GM11168 (cell line): ENCODE measurements around the gene COPS2.
"Not testable (repeated sequence)": the region's sequence is repeated elsewhere in the genome, so short reads cannot be mapped to it uniquely, and the experiment has no call there.

ENCODE experiments used
- in situ Hi-C: fragments of 300-500 bp; cut with MboI; formaldehyde crosslinking; loops from one replicate; pipeline ENCODE4 v1.12.0; 2022; ENCODE audit warnings: low sequenced_read_pairs; ENCODE audit not compliant: unreplicated experiment

The COPS2 gene

DNA sequence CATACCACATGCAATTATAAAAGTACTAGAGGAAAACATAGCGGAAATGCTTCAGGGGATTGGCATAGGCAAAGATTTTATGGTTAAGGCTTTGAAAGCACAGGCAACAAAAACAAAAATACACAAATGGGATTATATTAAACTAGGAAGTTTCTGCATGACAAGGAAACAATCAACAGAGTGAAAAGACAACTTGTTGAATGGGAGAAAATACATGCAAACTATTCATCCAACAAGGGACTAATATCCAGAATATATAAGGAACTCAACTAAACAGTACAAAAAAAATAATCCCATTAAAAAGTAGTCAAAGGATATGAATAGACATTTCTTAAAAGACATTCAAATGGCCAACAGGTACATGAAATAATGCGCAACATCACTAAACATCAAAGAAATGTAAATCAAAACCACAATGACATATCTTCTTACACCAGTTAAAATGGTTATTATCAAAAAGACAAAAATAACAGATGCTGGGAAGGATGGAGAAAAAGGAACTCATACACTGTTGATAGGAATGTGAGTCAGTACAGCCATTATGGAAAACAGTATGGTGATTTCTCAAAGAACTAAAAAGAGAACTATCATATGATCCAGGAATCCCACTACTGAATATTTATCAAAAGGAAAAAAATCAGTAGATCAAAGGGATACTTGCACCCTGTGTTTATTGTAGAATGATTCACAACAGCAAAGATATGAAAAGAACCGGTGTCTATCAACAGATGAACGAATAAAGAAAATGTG, 39.1 kb downstream of the COPS2 start:
- in situ Hi-C loops = loop anchor here (10.0 to 25.0 kb wide), 2 partner anchors 254 to 521 kb away; no protein-coding TSS in a partner anchor

DNA sequence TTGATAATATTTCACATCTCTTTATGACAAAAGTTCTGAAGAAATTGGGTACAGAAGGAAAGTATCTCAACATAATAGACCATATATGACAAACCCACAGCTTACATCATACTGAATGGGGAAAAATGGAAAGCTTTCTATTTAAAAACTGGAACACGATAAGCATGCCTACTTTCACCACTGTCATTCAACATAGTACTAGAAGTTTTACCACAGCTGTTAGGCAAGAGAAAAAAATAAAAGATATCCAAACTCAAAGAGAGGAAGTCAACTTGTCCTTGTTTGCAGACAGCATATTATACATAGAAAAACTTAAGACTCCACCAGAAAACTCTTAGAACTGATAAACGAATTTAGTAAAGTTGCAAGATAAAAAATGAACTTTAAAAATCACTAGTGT, 40.3 kb downstream of the COPS2 start:
- in situ Hi-C loops = loop anchor here (10.0 to 25.0 kb wide), 2 partner anchors 253 to 520 kb away; no protein-coding TSS in a partner anchor

DNA sequence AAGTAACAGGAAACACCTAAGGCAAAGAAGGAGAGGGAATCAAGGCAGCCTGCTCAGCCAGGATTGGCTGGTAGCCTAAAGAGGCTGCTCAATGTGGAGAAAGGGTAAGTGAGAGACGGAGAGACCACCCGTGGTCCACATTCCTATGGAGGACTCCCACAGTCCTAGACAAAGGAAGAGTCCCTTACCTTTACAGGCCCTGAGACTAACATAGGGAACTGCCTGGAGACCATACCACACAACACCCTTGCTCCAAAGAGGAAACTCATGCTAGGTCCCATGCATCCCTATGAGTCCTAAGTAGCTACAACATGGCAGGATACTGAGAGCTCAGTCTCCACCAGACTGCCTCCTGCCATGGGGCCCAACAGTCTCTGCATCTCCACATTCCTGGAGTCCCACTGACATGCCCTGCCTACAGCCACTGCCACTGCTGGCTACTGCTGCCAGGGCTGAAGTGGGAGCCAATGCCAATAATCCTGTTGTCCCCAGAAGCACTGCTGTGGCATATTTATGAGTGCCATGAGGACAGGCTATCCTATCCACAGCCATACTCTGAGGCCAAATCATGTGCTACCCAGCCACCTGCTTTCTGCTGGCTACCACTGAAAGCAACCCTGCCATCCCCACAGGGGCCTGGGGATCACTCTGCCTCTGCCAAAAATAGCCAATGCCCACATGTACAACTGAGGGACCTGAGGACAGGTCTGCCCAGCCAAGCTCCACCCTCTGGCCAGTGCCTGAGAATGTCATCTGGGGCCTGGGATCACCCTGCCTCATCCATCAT, 45.0 kb downstream of the COPS2 start:
- in situ Hi-C loops = loop anchor here (10.0 to 25.0 kb wide), 2 partner anchors 248 to 516 kb away; no protein-coding TSS in a partner anchor

DNA sequence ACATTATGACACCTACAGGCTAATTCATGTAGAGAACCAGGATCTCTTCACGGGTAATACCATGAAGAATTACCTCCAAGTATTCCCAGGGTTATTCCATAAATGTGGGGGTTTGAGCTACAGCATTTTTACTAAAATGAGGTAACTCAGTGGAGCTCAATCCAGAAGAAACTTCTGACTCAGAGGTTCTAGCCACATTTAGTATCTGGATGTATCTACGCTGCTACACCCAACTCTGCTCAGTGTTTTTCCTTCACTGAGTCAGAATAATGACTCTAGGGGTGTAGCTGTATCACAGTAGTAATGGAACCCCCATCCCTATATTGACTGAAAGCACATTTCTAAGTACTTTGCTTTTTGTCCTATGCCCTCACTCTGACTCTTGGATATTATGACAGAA, 52.4 kb downstream of the COPS2 start:
- in situ Hi-C loops = loop anchor here (25.0 kb wide), 1 partner anchor 241 kb away; no protein-coding TSS in a partner anchor

DNA sequence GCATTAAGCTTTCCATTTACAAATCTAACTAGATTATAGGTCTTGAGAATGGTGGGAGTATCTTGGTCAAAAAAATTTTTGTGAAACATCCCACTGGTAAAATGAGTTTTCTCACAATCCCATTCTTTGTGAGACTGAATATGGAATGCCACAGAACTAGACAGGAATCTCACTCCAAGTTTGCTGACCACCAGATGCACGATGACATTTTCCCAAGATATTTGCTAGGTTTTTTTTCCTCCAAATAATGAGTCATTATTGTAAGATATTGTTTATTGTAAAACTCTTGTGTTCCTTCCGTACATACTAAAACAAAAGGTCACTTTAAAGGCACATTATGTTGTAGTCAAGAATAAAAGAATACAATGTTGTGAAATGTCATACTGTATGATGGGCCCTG, 53.9 kb downstream of the COPS2 start:
- in situ Hi-C loops = loop anchor here (25.0 kb wide), 1 partner anchor 239 kb away; no protein-coding TSS in a partner anchor

DNA sequence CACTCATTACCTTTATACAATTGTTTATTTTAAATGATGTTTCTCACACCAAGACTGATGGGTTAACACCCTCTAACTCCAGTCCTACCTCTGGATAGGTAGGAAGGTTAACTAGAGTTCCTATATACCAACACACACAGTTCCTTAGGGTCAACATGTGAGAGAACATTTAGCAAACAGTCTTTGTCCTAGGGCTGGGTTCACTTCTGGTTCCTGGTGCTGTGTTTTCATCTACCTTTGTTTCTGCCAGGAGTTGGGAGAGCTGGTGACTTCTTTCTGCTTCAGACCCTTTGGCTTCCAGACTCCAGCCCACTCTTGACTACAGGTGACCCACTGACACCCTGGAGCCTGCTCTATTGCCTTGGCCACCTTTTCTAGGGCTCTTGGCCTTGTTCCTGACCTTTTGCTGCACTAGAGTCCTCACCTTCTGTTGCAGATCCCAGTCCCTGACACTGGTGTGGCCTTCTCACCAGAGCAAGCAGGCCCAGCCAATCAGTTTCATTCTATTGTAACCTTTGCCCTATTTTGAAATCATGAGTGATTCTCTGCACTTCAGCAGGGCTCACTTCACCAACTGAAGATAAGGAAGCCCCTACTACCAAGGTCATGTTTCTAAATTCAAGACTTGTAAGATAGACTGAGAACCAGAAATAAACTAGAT, 59.2 kb downstream of the COPS2 start:
- in situ Hi-C loops = no loop called here

DNA sequence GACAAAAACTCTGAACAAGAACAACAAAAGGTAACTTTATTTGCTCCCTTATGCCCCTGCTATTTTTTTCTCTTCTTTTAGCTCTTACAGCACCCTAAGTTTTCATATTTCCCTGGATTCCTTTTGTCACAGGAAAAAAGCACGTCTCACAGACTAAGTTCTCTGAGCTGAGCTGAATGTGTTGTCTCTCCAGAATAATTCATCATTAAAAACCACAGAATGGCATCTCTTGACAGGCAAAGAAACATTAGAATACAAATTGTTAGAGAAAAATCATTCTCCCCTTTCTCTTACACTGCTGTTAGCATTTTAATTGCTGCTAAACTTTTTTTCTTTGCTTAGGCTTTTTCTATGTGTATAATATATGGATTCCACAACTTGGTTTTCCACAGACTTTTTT, 60.5 kb downstream of the COPS2 start:
- in situ Hi-C loops = no loop called here

DNA sequence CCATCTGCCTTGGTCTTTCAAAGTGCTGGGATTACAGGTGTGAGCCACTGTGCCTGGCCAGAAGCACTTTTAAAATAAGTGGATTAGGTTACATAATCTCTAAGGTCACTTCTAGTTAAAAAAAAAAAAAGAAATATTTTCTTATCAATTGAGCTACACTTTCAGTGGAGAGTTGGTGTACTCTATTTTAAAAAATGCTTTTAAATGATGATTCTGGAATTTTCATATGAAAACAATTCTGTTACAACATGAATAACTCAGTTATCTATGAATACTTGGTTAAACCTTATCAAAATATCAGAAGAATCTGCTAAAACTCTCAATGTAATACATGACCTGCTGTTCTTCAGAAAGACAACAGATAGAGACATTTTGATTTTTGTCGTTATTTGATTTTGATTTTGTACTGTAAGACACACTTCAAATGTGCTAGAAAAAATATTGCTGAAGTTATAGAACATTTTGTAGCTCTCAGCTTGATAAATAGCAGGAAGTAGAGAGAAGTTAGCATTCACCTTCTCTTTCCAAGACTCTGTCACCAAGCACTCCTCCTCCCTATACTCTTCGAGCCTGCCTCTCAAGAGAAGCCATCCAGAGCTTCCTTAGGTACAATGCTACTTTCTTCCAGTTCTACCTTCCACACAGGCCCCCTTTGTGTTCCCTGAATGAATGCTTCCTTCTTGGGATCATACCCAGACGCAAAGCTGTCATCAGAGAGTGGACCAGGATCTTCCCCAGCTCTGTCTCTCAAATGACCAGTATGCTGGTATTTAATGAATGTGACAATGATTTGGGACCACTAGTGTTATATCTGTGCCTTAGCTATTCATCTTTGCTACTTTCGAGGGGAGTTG, 61.9 kb downstream of the COPS2 start:
- in situ Hi-C loops = no loop called here

DNA sequence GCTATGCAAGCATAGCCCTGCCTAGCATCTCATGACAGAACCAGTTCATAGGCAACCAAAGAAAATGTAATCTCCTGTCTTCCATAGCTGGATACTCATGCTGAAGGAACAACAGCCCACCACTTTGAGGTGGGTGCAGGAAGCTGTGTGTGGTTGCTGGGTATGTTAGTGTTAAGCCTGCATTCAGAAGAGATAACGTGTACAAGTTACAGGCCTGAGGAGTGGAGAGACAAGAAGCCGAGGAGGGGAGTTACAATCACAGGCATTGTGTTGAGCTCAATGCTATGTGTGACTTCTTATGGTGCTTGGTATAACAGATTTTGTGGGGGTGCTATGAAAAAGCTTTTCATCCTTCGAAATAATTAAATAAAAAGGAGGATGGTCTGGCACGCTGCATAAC, 66.4 kb downstream of the COPS2 start:
- in situ Hi-C loops = no loop called here

DNA sequence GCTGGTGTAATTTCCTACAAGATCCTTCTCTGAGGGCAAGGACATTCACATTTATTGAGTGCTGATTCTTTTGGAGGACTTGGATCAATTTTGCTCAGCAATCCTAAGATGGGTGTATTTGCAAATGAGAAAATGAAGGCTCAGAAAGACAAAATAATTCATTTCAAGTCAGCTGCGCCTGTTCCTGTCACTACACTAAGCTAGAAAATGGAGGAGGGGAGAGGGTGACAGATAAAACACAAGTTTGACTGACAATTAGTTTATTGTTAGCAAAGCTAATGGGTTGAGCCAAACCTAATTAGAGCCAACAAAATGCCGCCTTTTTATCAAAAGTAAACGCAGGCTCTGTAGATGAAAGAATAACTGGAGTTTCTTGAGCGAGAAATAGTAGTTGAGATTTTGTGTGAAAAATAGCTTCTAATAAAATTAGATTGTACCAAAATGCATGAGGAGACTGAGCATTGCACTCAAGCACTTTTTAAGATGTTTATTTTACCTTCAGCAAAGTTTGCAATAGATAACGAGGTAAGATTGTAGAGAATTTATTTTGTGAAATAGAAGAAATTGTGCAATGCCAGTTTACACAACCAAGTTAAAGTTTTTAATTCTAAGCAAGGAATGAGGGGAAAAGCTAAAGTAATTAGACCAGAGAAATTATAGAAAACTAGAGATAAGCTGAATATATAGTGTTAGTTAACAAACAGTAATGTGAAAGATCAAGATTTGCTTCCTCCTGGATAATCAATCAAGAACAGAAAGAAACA, 69.5 kb downstream of the COPS2 start:
- in situ Hi-C loops = no loop called here

DNA sequence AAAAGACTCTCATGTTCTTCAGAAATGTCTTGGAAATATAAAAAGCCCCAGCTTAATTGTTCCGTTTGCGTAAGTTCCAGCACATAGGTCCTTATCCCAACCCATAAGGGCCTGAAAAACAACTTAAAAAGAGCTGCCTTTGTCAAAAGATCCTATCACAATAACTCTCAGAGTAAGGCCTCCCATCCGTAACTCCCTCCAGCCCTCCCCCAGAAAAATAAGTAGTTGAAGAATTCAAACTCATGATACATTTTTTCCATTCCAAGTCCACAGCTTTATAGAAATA, 71.2 kb downstream of the COPS2 start:
- in situ Hi-C loops = no loop called here

DNA sequence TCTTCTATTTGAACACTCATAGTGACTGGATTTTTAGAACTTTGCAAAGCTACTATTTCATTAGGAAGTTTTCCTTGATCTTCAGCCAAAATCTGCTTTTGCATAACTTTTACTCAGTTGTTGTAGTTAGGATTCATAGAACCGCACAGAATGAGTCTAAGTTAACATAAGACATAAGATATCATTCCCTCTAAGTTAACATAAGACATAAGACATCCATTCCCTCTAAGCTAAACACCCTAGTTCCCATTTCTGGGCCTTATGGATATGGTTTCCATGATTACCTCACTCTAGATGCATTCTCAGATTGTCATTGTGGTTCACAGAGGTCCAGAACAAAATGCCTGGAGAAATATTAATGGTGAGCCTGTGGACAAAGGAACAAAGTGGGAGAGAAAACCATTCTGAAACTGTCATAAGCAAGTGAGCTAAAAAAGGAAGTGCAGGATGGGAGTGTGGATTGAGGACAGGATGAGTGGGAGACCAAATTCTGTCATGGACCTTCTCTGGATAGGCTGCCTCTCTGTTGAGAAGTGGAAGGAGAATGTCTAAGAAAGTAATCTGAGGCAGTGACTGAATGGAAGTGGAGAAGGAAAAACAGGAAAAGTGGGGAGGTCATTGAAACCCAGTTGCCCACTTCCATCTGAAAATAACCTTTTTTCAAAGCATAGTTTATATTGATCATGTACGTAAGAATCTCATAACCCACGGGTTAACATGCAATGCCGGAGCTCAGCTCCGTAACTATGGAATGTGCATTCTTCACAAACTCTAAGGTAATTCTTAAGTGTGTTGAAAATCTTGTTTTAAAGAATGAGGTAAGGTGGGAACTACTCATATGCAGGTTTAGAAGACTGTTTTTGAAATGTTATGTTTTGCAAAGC, 71.8 kb downstream of the COPS2 start:
- in situ Hi-C loops = no loop called here

DNA sequence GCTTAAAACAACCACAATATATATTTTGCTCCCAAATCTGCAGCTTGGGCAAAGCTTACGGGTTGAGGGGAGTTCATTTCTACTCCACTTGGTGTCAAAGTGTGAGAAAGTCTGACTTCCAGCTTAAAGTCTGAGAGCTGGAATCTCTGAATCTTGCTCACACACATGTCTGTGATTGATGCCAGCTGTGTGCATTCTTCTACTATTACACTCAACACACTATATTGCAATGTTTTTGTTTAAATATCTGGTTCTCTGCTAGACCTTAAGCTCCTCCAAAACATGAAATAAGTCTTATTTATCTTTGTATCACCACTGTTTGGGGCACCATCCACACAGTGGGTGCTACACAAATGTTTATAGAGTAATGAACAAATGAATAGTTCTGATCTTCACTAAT, 72.4 kb downstream of the COPS2 start:
- in situ Hi-C loops = no loop called here

DNA sequence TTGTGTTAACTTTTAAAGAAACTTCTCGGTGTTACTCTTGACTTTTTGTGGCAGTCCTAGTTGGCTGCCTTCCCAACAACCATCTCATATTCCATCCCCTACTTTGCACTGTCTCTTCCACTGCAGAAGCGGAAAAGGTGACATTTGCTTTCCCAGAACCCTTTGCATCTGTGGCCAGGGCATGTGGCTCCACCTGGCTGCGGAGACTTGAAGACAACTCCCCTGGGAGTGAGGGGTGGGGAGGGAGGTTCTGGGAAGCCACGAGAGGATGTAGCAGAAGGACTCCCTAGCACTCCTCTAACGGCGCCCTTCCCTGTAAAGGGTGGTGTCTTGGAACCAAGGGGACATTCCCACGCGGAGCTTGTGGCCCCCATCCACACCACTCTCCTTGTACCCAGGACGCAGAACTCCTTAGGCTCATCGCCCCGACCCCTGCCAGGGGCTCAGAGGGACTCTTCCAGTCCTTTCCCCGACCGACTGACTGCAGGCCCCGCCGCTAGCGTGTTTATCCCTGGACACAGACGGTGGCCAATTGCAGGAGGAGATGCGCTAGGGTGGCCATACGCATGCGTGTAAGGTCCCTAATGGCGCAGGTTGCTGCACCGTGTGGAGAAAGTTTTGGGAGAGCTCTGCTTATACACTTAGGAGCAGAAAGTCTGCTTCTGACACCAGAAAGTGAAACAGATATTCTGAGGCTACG, 75.9 kb downstream of the COPS2 start:
- in situ Hi-C loops = no loop called here

DNA sequence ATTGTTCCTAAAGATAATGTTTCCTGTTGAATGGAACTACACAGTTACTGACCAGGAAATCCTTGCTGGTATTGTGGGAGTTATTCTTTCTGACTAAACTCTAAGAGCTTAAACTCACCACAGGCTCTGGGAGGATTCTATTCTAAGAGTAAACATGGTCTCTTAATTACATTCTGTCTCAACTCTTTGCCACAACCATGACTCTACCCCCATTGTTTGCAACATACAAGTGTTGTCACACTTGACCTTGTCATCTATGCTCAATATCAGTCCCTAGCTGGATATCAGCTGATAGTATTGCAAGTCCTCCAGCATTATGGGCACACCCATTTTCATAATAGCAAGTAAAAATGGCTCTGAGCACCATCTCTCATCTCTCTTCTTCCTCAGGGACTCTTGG, 79.5 kb downstream of the COPS2 start:
- in situ Hi-C loops = no loop called here

DNA sequence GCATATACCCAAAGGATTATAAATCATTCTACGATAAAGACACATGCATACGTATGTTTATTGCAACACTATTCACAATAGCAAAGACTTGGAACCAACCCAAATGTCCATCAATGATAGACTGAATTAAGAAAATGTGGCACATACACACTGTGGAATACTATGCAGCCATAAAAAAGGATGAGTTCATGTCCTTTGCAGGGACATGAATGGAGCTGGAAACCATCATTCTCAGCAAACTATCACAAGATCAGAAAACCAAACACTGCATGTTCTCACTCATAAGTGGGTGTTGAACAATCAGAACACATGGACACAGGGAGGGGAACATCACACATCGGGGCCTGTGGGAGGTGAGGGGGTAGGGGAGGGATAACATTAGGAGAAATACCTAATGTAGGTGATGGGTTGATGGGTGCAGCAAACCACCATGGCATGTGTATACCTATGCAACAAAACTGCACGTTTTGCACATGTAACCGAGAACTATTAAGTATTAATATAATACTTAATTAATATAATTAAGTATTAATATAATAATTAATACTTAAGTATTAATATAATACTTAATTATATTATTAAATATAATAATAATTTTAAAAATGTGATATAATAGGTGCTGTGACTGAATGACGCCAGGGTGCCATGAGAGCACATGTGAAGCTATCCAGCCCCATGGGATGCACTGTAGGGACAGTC, 80.7 kb downstream of the COPS2 start:
- in situ Hi-C loops = not testable (repeated sequence)
